Left ventricle myocardium inferior (tissue), 1 donor: ENCODE results near the gene RIPOR1. TPM values are rescaled to one million over a fixed set of nuclear protein-coding genes. Genes with fewer than 3 reads are reported as not detected.

Source experiments
- DNase-seq: peaks from one replicate; pipeline ENCODE4 v3.0.0-alpha.2; 2020
- H3K27ac ChIP-seq: fragments of 200-600 bp; replicated peaks from 2 replicates; pipeline ENCODE4 v1.8.0; 2021
- H3K27me3 ChIP-seq: fragments of 200-600 bp; 2 replicates; pipeline ENCODE4 v1.8.0; 2021; ENCODE audit warnings: low read depth
- H3K36me3 ChIP-seq: fragments of 200-600 bp; 2 replicates; pipeline ENCODE4 v1.8.0; 2021
- H3K4me1 ChIP-seq: fragments of 200-600 bp; 2 replicates; pipeline ENCODE4 v1.8.0; 2021
- H3K4me3 ChIP-seq: fragments of 200-600 bp; 2 replicates; pipeline ENCODE4 v1.8.0; 2021; ENCODE audit warnings: mild to moderate bottlenecking, moderate library complexity
- H3K9me3 ChIP-seq: fragments of 200-600 bp; replicated peaks from 2 replicates; pipeline ENCODE4 v1.8.0; 2021
- CTCF ChIP-seq: fragments of 200-600 bp; IDR thresholded peaks from 2 replicates; pipeline ENCODE4 v1.8.0; 2021; ENCODE audit warnings: antibody characterized with exemption, mild to moderate bottlenecking, borderline replicate concordance
- intact Hi-C: fragments of 100-400 bp; cut with micrococcal nuclease; formaldehyde crosslinking; loops from one replicate; pipeline ENCODE4 v1.11.0; 2022
- long read RNA-seq: library from polyadenylated mRNA; unstranded; transcript quantifications from one replicate; pipeline ENCODE4 v2.0.0, GENCODE V29; 2021
- total RNA-seq: library from RNA; stranded (reverse); fragmentation: NEBNext Ultra II Directional; extraction: Animal tissue kit (Norgen Biotek cat#: 25700); gene quantifications from one replicate; pipeline ENCODE4 v1.2.1, GENCODE V29; 2021
- donor health status: DM: no; HTN: yes; CAD: no; lungs with severe emphysema.

Gene RIPOR1
- total RNA-seq = 79.7 TPM
- long read RNA-seq, full-length matches to known transcripts = 14 of 46 reads
- long read RNA-seq, partial matches to known transcripts = 27 of 46 reads
- long read RNA-seq, other reads (novel, unspliced or antisense) = 5 of 46 reads

GRCh38 chr16:67528222-67528869 lies at the start of gene RIPOR1:
Gene RIPOR1 (plus strand): TSS chr16:67528829. CDS start chr16:67538447, 9,618 bp downstream.
- Histone ChIP-seq H3K27ac (peak within 1 kb of the TSS; percentile 95), H3K36me3 (no peaks in the 10 kb centered on the region), H3K4me3 (peak within 1 kb of the TSS; percentile 88), H3K27me3 (no peaks in the 10 kb centered on the region), H3K4me1 (peaks cover 68% of the 10 kb centered on the region), H3K9me3 (no peaks in the 10 kb centered on the region)
- intact Hi-C loops = no loop called here
- TF ChIP-seq CTCF = no peak
- peak; percentile 75 for DNase-seq

GRCh38 chr16:67480833-67481560 lies 47.6 kb upstream of the RIPOR1 start, which contains the start of gene ATP6V0D1:
Gene ATP6V0D1 (minus strand): TSS chr16:67481157. CDS start chr16:67481086, 71 bp downstream.
- Histone ChIP-seq H3K4me3 (peak within 1 kb of the TSS; percentile 96), H3K36me3 (peaks cover 18% of the 10 kb centered on the region), H3K27me3 (no peaks in the 10 kb centered on the region), H3K9me3 (no peaks in the 10 kb centered on the region), H3K4me1 (peaks cover 73% of the 10 kb centered on the region), H3K27ac (peak within 1 kb of the TSS; percentile 95)
- intact Hi-C loops = no loop called here
- peak; percentile 90 for TF ChIP-seq CTCF
- peak; percentile 99 for DNase-seq

- Histone ChIP-seq H3K4me1 (peaks cover 66% of the 10 kb centered on the region), H3K4me3 (peak overlapping the region; percentile 96), H3K27ac (peak overlapping the region; percentile 95), H3K27me3 (no peaks in the 10 kb centered on the region), H3K36me3 (peaks cover 18% of the 10 kb centered on the region), H3K9me3 (no peaks in the 10 kb centered on the region)
- peak; percentile 48 for DNase-seq
- no peak for TF ChIP-seq CTCF
- intact Hi-C loops = no loop called here
Observed at GRCh38 chr16:67481561-67482232, 46.9 kb upstream of the RIPOR1 start.

GRCh38 chr16:67482233-67482924 lies 46.2 kb upstream of the RIPOR1 start:
- H3K27me3 ChIP-seq = no peaks in the 10 kb centered on the region
- DNase-seq = no peak
- intact Hi-C loops = no loop called here
- H3K36me3 ChIP-seq = peaks cover 18% of the 10 kb centered on the region
- H3K4me3 ChIP-seq = peak overlapping the region; percentile 96
- H3K27ac ChIP-seq = peak overlapping the region; percentile 95
- TF ChIP-seq CTCF = no peak
- no peaks in the 10 kb centered on the region for H3K9me3 ChIP-seq
- H3K4me1 ChIP-seq = peaks cover 63% of the 10 kb centered on the region

- no peak for TF ChIP-seq CTCF
- Histone ChIP-seq H3K4me3 (peak within 1 kb of the TSS; percentile 96), H3K4me1 (peaks cover 57% of the 10 kb centered on the region), H3K36me3 (peaks cover 18% of the 10 kb centered on the region), H3K27me3 (no peaks in the 10 kb centered on the region), H3K27ac (peak within 1 kb of the TSS; percentile 95), H3K9me3 (no peaks in the 10 kb centered on the region)
- intact Hi-C loops = no loop called here
- DNase-seq = no peak
Observed at GRCh38 chr16:67483150-67483549, 45.5 kb upstream of the RIPOR1 start, which contains the start of gene AGRP. Gene AGRP (minus strand): TSS chr16:67483547. CDS start chr16:67483398, 149 bp downstream.
